Measurements from ENCODE around the gene IVD. TPM values are rescaled to one million over a fixed set of nuclear protein-coding genes. Genes with fewer than 3 reads are reported as not detected.
A peak's percentile ranks its signal among the peaks of the same experiment; 100 is the strongest.

Gene IVD
- polyA plus RNA-seq, 1 donor = 51.2 TPM

DNA sequence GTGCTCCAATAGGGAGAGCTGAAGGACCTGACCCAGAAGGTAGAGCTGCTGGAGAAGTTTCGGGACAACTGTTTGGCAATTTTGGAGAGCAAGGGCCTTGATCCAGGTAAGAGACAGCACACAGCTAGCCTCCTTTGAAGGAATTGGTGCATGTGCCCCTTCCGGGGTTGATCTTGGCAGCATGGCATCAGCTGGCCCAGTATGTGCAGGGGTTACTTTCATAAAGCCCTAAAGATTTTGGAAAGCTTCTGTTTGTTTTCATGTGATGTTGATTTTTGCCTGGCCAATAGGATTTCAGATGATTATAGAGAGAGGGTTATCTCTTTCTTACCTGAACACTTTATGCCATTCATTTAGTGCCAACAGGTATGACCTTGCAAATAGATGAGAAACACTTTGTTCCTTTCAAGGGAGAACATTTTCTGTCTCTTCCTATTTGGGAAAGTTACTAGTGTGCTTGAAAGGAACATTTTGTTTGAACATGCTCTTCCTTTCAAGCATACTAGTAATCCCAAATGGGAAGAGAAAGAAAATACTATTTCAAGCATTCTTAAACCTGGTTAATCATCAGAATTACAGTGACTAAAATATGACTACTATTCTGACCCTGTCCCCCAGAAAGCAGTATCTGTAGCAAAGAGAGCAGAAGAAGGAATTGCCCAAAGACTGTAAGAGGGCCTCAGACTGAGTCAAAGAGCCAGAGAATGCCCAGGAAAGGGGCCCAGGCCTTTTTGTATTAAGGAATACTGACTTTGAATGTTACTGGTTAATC, 15.6 kb upstream of the IVD start:
- peaks cover 6% of the 10 kb centered on the region for H3K4me1 ChIP-seq (ENCODE audit: control insufficient read depth, insufficient read depth, low read length)
- H3K4me3 ChIP-seq (ENCODE audit: low read length) = no peak overlapping the region
- peaks cover 49% of the 10 kb centered on the region for H3K36me3 ChIP-seq (ENCODE audit: control insufficient read depth, insufficient read depth, low read length)
- no peaks in the 10 kb centered on the region for H3K27me3 ChIP-seq (ENCODE audit: control insufficient read depth, insufficient read depth, low read length)
- WGBS (ENCODE audit: insufficient coverage, low lambda C conversion rate) = no CpG with 5 or more reads among the region's 2 CpGs
- no peak for DNase-seq
- H3K9me3 ChIP-seq (ENCODE audit: control insufficient read depth, low read depth, low read length) = no peaks in the 10 kb centered on the region
- H3K27ac ChIP-seq (ENCODE audit: low read length) = no peak overlapping the region

DNA sequence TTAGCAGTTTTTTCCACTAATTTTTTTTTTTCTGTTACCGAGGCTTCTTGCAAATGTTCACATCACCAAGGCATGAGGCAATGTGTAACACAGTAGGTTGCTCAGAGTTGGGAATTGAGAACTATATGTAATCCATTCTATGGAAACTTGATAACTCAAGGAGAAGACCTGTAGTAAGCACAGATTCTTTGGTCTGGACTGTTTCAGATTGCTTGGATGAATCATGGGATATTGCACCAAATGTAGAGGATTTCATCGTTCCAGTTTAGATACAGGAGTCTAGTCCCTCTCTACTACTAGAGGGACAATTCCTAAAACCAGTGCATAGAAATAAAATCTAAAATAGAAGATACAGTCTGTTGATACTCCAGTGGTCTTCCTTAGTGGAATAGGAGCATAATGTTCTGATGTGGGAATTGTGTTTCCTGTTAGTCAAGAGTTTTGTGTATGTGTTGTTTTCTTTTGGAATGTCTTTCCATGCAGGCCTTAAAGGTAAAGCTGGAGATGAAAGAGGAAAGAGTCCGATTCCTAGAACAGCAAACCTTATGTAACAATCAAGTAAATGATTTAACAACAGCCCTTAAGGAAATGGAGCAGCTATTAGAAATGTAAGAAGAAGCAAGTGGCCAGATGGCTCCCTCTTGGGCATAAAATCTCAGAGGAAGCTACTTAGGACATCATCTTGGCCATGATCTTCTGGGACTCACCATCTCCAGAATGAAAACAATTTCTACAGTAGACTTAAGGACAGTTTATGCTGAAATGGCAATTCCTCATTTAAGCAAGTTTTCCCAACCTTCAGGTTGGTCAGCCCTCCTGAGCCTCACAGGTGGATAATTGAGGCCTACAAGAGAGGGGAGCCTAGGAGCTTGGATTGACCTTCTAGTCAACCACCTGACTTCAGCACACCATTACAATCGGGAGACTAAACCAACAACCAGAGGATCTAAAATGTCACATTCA, 12.3 kb upstream of the IVD start:
- H3K36me3 ChIP-seq (ENCODE audit: control insufficient read depth, insufficient read depth, low read length) = peaks cover 36% of the 10 kb centered on the region
- H3K27me3 ChIP-seq (ENCODE audit: control insufficient read depth, insufficient read depth, low read length) = no peaks in the 10 kb centered on the region
- 65% methylated on average over 2 of the region's 4 CpGs for WGBS (ENCODE audit: insufficient coverage, low lambda C conversion rate)
- no peak overlapping the region for H3K4me3 ChIP-seq (ENCODE audit: low read length)
- DNase-seq = peak in 1 of 2 donors; percentile 30
- H3K27ac ChIP-seq (ENCODE audit: low read length) = peak overlapping the region; percentile 24
- H3K9me3 ChIP-seq (ENCODE audit: control insufficient read depth, low read depth, low read length) = no peaks in the 10 kb centered on the region
- peaks cover 6% of the 10 kb centered on the region for H3K4me1 ChIP-seq (ENCODE audit: control insufficient read depth, insufficient read depth, low read length)

DNA sequence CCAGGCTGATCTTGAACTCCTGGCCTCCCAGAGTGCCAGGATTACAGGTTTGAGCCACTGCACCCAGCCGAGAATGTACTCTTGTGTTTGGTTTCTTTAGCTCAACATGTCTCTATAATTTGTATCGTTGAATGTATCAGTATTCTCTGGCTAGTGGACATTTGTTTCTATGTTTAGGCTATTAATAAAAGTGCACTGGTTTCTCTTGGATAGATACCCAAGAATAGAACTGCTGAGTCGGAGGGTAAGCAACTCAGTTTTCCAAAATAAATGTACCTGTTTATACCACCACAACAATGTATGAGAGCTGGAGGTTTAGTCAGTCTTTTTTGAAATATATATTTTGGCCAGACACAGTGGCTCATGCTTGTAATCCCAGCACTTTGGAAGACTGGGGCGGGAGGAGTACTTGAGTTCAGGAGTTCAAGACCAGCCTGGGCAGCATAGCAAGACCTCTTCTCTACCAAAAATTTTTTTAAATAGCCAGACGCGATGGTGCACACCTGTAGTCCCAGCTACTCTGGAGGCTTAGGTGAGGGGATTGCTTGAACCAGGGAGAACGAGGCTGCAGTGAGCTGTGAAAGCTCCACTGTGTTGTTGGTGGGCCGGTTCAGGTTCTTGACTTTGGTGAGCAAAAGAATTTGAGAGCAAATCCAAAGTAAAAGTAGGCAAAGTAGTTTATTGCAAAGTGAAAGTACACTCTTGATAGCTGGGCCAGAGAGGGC, 7.7 kb upstream of the IVD start:
- Histone ChIP-seq H3K4me1 (ENCODE audit: control insufficient read depth, insufficient read depth, low read length) (peaks cover 6% of the 10 kb centered on the region), H3K27me3 (ENCODE audit: control insufficient read depth, insufficient read depth, low read length) (no peaks in the 10 kb centered on the region), H3K9me3 (ENCODE audit: control insufficient read depth, low read depth, low read length) (no peaks in the 10 kb centered on the region), H3K27ac (ENCODE audit: low read length) (no peak overlapping the region), H3K36me3 (ENCODE audit: control insufficient read depth, insufficient read depth, low read length) (peaks cover 10% of the 10 kb centered on the region), H3K4me3 (ENCODE audit: low read length) (no peak overlapping the region)
- WGBS (ENCODE audit: insufficient coverage, low lambda C conversion rate) = no CpG with 5 or more reads among the region's 8 CpGs
- DNase-seq = no peak

DNA sequence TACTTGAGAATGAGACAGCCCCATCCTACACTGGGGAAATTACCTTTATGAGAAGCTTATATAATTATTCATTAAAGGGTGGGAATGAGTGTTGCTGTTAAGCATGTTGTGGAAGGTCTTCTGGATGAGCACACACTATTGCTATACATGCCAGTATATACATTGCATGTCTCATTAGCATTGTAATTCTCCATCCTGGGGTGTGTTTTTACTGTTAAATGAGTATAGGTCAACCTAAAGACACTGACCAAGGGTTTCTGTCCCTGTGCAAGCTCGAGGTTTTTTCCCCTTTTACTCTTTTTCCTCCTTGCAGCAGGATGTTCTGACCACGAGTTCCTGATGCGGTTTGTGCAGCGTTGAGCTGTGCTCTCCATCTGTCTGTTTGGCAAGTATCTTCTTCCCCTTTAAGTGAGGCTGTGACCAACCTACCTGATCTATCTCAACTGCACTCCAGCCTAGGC, 7.2 kb upstream of the IVD start:
- Histone ChIP-seq H3K27me3 (ENCODE audit: control insufficient read depth, insufficient read depth, low read length) (no peaks in the 10 kb centered on the region), H3K9me3 (ENCODE audit: control insufficient read depth, low read depth, low read length) (no peaks in the 10 kb centered on the region), H3K4me1 (ENCODE audit: control insufficient read depth, insufficient read depth, low read length) (peaks cover 5% of the 10 kb centered on the region), H3K27ac (ENCODE audit: low read length) (no peak overlapping the region), H3K36me3 (ENCODE audit: control insufficient read depth, insufficient read depth, low read length) (peaks cover 5% of the 10 kb centered on the region), H3K4me3 (ENCODE audit: low read length) (no peak overlapping the region)
- no peak for DNase-seq
- WGBS (ENCODE audit: insufficient coverage, low lambda C conversion rate) = no CpG with 5 or more reads among the region's 4 CpGs

DNA sequence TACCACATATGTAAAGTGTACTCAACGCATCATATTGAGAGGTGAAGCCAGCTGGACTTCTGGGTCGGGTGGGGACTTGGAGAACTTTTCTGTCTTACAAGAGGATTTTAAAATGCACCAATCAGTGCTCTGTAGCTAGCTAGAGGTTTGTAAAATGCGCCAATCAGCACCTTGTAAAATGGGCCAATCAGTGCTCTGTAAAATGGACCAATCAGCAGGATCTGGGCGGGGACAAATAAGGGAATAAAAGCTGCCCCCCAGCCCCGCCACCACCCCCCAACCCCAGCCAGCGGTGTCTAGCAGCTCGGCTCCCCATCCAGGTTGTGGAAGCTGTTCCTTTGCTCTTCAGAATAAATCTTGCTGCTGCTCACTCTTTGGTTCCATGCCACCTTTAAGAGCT, 6.2 kb upstream of the IVD start:
- Histone ChIP-seq H3K4me3 (ENCODE audit: low read length) (no peak overlapping the region), H3K36me3 (ENCODE audit: control insufficient read depth, insufficient read depth, low read length) (peaks cover 3% of the 10 kb centered on the region), H3K27ac (ENCODE audit: low read length) (no peak overlapping the region), H3K9me3 (ENCODE audit: control insufficient read depth, low read depth, low read length) (no peaks in the 10 kb centered on the region), H3K4me1 (ENCODE audit: control insufficient read depth, insufficient read depth, low read length) (no peaks in the 10 kb centered on the region), H3K27me3 (ENCODE audit: control insufficient read depth, insufficient read depth, low read length) (no peaks in the 10 kb centered on the region)
- DNase-seq = no peak
- WGBS (ENCODE audit: insufficient coverage, low lambda C conversion rate) = no CpG with 5 or more reads among the region's 7 CpGs

DNA sequence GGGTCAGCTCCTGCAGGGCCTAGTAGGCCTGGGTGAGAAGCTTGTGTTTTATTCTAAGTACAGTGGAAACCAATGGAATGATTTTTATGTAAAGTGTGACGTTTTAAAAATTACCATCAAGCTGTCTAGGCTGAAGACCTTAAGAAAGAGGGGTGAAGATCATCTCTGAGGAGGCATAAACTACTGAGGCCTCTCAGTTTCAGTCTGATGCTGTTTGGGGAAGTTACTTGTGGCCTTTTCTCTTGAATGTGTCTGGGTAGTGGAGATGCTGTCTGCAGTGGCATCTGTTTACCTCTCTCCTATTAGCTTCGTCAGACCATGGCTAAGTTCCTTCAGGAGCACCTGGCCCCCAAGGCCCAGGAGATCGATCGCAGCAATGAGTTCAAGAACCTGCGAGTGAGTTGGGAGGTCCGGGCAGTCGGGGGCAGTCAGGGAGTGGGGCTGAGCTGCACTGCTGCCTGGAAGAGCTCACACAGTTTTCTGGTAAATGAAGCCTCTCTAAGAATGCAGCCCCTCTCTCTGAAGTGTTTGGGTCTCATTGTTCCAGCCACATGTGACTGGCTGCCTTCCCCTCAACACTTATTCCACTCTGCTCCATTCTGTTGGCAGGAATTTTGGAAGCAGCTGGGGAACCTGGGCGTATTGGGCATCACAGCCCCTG, 1.9 kb downstream of the IVD start:
- WGBS (ENCODE audit: insufficient coverage, low lambda C conversion rate) = no CpG with 5 or more reads among the region's 8 CpGs
- no peaks in the 10 kb centered on the region for H3K9me3 ChIP-seq (ENCODE audit: control insufficient read depth, low read depth, low read length)
- peaks cover 2% of the 10 kb centered on the region for H3K4me1 ChIP-seq (ENCODE audit: control insufficient read depth, insufficient read depth, low read length)
- H3K36me3 ChIP-seq (ENCODE audit: control insufficient read depth, insufficient read depth, low read length) = peaks cover 35% of the 10 kb centered on the region
- H3K4me3 ChIP-seq (ENCODE audit: low read length) = no peak overlapping the region
- no peaks in the 10 kb centered on the region for H3K27me3 ChIP-seq (ENCODE audit: control insufficient read depth, insufficient read depth, low read length)
- DNase-seq = no peak
- H3K27ac ChIP-seq (ENCODE audit: low read length) = no peak overlapping the region

DNA sequence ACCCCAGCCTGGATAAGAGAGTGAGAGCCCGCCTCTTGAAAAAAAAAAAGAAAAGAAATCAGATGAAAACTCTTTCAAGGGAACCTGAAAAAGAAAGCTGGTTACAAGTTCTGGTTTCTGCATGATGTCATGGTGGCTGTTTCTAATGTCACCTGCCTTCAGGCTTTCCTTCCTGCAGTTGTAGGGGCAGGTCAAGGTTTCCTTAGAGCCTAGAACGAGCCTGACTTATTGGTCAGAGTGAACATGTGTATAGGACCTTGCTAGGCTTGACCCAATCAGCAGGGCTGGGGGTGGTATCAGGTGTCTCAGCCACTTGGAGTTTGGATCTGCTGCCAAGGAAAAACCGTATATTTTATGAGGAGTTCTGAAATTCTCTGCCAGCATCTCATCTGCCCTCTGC, 3.8 kb downstream of the IVD start:
- no CpG with 5 or more reads among the region's 3 CpGs for WGBS (ENCODE audit: insufficient coverage, low lambda C conversion rate)
- peaks cover 54% of the 10 kb centered on the region for H3K36me3 ChIP-seq (ENCODE audit: control insufficient read depth, insufficient read depth, low read length)
- H3K4me3 ChIP-seq (ENCODE audit: low read length) = no peak overlapping the region
- peaks cover 7% of the 10 kb centered on the region for H3K4me1 ChIP-seq (ENCODE audit: control insufficient read depth, insufficient read depth, low read length)
- H3K27ac ChIP-seq (ENCODE audit: low read length) = no peak overlapping the region
- no peaks in the 10 kb centered on the region for H3K9me3 ChIP-seq (ENCODE audit: control insufficient read depth, low read depth, low read length)
- no peak for DNase-seq
- no peaks in the 10 kb centered on the region for H3K27me3 ChIP-seq (ENCODE audit: control insufficient read depth, insufficient read depth, low read length)

DNA sequence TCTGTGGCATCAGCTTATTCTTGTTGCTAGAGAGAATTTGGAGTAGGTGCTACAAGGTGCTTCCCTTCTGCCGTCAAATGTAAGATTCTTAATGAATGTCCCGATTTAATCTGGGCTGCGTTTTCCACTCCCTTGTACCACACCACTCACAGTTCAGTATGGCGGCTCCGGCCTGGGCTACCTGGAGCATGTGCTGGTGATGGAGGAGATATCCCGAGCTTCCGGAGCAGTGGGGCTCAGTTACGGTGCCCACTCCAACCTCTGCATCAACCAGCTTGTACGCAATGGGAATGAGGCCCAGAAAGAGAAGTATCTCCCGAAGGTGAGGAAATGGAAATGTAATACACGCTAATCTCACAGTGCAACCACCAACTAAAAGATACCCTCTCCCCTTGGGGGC, 4.9 kb downstream of the IVD start:
- WGBS (ENCODE audit: insufficient coverage, low lambda C conversion rate) = no CpG with 5 or more reads among the region's 11 CpGs
- DNase-seq = no peak
- Histone ChIP-seq H3K4me3 (ENCODE audit: low read length) (no peak overlapping the region), H3K4me1 (ENCODE audit: control insufficient read depth, insufficient read depth, low read length) (peaks cover 7% of the 10 kb centered on the region), H3K36me3 (ENCODE audit: control insufficient read depth, insufficient read depth, low read length) (peaks cover 65% of the 10 kb centered on the region), H3K27me3 (ENCODE audit: control insufficient read depth, insufficient read depth, low read length) (no peaks in the 10 kb centered on the region), H3K9me3 (ENCODE audit: control insufficient read depth, low read depth, low read length) (no peaks in the 10 kb centered on the region), H3K27ac (ENCODE audit: low read length) (no peak overlapping the region)

DNA sequence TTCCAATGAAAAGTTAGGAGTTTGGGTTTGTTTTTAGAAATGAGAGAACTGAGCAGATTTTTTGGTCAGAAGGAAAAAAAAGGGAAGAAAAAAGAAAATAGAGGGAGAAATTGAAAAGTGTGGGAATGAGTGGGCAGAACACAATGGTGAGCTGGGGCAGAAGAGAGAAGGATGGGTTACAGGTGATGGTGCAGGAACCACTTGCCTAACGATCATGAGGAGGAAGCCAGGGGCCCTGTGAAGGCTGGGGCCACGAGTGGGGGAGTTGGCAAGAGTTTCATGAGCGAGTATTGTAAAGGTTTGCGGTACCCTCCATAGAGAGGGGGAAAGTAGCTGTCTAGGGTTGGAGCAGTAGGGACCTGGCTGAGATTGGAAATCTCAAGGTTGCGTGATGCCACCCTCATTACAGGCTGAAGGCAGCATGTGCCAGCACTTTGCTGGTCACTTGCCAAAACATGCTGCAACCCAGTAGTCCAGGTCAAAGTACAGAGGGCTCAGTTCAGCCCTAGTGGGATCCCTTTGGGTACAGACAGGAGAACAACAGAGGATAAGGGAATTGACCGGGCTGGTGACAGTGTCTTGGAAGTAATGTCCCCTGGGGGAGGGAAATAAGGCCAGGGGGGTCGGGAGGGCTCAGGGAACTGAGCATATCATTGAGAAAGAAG, 6.6 kb downstream of the IVD start:
- Histone ChIP-seq H3K4me1 (ENCODE audit: control insufficient read depth, insufficient read depth, low read length) (peaks cover 7% of the 10 kb centered on the region), H3K27me3 (ENCODE audit: control insufficient read depth, insufficient read depth, low read length) (no peaks in the 10 kb centered on the region), H3K27ac (ENCODE audit: low read length) (no peak overlapping the region), H3K4me3 (ENCODE audit: low read length) (no peak overlapping the region), H3K36me3 (ENCODE audit: control insufficient read depth, insufficient read depth, low read length) (peaks cover 77% of the 10 kb centered on the region), H3K9me3 (ENCODE audit: control insufficient read depth, low read depth, low read length) (no peaks in the 10 kb centered on the region)
- DNase-seq = peak; percentile 74 to 85
- WGBS (ENCODE audit: insufficient coverage, low lambda C conversion rate) = 67% methylated on average over 1 of the region's 7 CpGs

All from large intestine (tissue), 3 donors.